ENCODE data around the gene SNX24.
"Not testable (repeated sequence)": the region's sequence is repeated elsewhere in the genome, so short reads cannot be mapped to it uniquely, and the experiment has no call there.

SNX24 gene, protein sequence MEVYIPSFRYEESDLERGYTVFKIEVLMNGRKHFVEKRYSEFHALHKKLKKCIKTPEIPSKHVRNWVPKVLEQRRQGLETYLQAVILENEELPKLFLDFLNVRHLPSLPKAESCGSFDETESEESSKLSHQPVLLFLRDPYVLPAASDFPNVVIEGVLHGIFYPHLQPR

DNA sequence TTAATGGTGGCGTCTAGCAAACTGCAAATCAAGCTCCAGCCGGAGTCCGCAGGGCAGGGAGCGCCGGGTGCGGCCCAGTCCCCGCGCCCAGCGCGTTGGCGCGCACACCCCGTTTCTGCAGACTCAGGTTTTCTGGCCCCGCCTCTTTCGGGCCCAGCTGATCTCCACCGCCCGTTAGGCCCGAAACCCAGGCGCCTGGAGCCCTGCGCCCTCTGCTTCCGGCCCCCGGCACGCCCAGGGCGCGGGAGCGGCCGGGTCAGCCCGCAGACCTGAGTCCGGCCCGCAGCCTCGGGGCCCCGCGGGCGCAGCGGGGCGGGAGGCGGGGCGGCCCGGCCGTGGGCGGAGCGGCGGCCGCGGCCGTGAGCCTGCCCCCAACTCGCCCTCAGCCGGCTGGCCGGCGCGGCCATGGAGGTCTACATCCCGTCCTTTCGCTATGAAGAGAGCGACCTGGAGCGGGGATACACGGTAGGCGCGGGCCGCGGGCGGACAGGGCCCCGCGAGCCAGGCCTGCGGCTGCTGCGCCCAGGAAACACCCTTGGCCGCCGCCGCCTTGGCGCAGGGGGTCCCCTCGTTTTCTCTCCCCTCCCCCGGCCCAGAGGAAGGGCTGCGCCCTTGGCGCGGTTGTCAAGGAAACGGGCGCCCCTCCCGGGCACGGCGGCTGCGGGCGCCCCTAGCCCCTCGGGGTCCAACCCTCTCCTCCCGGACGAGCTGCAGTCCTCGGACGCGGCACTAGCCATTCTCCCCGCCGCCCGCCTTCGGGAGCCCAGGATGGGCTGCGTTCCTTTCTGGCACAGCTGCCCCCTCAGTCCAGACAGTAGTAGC lies at the start of gene SNX24:
TSS of gene SNX24 (plus strand) at position 385 of the 822 bp plus-strand sequence. CDS start at position 406, 21 bp downstream.
- peak in 49 of 51 donors; percentile 25 to 88 (median 70) for DNase-seq

DNA sequence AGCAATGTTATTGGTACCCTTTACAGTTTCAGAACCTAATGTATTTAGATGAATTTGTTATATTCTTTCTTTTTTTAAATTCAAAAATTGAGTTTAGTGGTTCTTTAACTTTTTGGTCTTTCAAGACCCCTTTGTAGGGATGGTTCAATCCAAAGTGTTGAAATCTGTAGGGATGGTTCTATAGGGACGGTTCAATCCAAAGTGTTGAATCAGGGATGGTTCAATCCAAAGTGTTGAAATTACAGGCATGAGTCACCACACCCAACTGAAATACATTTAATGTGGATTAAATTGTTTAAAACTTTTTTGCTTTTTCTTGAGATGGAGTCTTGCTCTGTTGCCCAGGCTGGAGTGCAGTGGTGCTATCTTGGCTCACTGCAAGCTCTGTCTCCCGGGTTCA lies 39.9 kb upstream of the SNX24 start:
- DNase-seq: no peak

DNA sequence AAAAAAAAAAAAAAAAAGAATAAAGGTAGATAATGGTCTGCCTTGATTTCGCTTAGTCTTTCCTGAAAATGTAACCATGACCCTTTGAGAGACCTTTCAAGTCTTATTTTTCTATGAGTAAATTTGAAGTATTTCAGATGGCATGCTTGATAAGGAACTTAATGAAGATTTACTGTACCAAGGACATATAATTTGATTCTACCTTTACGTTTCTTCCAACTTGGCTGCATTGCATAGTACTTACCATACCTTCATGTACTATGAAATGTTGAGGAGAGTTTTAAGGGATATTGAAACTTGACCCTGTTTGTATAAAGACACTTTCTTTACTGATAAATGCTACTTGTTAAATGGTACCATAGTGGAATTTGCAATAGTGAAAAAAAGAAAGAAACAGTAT lies 35.0 kb upstream of the SNX24 start:
- DNase-seq: no peak

DNA sequence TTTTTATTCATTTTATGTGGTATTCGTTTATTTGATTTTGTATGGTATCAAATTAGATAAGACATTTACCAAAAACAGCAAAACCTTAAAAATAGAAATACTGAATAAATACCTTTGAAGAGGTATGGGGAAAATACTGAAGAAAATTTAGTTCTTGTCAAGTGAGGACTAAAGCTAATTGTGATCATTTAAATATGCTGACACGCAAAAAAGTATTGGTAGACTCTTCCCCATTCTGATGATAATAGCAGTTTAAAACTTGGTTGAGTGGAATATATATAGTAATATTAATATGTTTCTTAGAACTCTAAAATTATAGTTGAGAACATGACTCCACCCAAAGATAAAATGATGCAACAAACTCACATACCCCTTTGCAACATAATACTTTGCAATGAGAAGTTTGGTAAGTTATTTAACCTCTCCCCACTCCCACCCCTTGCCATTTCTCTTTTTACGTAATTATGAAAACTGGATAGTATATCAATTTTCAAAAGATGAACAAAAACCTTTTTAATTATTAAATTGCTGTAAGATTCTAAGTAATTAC lies 30.1 kb upstream of the SNX24 start:
- DNase-seq: no peak

DNA sequence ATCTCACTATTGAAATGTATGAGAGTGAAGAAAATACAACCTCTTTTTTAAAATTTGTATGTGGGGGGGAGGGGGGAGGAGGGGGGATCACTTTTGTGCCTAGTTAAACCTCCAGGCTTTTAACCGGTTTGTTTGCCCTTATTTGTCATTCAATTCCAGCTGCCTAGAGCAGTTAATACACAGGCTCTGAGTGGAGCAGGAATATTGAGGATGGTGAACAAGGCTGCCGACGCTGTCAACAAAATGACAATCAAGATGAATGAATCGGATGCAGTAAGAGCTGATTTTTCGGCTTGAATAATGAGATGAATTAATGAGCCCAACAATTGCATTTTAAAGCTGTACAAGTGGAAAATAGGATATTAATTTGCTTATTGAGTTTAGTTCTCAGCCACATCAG lies 28.7 kb upstream of the SNX24 start:
- DNase-seq: no peak

DNA sequence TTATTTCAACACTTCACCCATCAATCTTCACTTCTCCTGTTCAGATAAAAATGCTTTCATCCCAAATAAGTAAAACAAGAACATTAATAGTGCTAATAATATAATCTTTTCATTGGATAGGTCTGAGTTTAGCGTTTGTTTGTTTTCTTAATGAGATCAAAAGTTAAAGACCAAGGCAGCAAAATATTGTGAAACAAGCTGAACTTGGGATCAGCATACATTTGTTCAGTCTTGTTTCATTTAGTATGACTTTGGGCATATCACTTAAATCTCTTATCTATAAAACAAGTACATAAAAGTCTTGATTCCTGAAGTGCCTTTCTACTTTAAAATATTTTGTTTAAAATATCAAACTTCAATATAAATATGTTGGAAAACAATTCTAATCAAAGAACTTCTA lies 13.4 kb upstream of the SNX24 start:
- DNase-seq: no peak

DNA sequence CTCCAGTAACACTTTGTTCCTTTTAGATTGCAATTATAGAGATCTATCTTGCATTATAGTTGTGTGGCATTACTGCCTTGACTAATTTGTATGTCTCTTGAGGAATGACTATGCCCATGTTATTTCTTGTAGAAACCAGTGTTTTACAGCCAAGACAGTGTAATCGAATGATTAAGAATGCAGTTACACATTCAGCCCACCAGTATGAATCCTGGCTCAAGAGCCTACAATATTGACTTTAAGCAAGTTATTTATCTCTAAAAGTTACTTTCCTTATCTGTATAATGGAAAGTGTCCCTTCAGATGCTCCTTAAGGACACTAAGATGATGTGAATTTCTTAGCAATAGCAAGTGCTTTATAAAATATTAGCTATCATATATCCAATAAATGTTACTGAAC lies 9.7 kb upstream of the SNX24 start:
- DNase-seq: no peak

DNA sequence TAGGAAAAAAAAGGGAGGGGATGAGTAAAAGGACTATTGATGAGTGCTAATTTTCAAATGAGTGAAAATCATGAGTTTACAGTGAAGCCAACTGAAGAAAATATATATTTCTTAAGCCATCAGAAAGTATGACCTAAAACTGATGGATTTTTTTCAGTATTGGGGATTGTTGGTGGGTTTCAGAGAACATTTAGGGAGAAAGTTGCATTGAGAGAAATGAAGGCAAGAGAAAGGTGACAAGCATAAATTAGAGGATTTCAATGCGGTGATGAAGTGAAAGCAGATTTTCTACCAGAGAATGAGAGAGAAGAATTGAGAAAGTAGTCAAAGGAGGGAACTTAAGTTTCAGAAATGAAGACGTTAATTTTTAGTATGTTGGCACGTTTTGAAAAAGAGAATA lies 8.5 kb upstream of the SNX24 start:
- no peak for DNase-seq

DNA sequence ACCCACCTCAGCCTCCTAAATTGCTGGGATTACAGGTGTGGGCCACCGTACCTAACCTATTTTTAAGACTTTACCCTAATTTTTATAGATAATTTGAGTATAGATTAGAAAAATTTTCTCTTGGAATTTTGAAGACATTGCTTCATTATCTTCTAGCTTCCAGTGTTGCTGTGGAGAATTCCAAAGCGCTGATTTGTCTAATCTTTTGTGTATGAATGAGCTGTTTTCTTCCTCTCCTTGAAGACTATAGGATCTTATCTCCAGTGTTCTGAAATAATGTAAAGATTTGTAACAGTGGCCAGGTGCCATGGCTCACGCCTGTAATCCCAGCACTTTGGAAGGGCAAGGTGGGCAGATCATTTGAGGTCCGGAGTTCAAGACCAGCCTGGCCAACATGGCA lies 5.7 kb upstream of the SNX24 start:
- DNase-seq: no peak

DNA sequence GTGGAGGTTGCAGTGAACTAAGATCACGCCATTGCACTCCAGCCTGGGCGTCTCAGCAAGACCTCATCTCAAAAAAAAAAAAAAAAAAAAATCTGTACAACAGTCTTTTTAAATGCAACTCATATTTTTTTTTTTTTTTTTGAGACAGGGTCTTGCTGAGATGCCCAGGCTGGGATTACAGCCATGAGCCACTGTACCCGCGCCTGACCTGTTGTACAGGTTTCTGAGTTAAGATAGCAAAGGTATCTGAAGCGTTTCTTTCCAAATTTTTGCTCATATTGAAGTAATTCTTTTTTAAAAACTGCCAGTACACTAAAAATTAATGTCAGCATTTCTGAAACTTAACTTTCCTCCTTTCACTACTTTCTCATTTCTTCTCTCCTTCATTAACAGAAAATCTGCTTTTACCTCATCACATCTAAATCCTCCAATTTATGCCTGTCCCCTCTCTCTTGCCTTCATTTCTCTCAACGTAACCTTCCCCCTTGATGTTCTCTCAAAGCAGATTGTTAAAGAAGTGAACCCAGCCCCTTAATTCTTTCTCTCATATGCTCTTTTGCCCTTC lies 3.3 kb upstream of the SNX24 start:
- no peak for DNase-seq

DNA sequence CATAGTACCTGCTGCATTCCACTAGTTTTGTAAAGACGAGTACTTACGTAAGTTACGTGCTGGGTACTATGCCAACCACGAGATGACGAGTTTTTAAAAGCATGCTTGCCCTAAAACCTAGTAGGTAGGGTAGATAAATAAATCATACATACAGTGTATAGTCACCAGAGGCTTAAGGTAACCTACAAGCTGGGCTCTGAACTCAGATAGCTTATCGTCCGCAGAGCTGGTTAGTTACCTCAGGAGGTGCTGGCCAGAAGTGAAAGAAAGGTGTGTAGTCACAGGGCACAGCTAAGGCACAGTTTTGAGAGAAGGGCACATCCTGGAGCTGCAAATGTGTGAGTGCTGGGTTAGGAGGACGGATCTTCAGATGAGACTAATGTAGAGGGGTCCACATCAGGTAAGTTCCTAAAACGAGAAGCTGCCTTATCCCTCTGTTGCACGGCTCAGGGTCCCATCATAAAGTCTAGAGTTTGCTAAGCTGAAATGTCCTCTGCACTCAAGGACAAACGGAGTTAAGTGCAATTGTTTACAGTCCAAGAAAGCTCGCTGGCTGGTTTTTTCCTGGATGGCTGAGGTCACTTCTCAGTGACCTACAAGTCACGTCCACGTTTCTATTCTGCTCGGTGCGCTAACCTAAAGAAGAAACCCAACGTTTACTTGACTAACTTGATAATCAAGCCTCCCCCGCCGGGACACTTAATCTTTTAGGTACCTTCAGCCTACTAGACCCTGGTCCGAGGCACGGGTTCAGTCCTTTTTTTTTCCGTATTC lies 1.1 kb upstream of the SNX24 start:
- peak in 1 of 51 donors; percentile 23 for DNase-seq

DNA sequence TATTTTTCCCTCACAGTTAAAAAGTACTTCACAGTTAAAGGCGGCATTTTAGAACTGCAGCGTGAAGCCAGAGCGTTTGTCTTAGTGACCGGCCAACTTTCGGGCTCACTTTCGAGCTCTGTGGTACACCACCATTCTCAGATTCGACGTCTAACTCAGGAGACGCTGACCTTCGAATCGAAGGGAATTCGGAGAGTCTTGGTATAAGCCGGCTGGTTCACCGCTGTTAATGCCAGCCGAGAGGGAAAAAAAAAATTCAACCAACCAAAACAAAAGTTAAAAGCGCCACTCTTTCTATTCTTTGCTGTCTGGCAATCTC lies 544 bp upstream of the SNX24 start:
- peak in 1 of 51 donors; percentile 51 for DNase-seq

DNA sequence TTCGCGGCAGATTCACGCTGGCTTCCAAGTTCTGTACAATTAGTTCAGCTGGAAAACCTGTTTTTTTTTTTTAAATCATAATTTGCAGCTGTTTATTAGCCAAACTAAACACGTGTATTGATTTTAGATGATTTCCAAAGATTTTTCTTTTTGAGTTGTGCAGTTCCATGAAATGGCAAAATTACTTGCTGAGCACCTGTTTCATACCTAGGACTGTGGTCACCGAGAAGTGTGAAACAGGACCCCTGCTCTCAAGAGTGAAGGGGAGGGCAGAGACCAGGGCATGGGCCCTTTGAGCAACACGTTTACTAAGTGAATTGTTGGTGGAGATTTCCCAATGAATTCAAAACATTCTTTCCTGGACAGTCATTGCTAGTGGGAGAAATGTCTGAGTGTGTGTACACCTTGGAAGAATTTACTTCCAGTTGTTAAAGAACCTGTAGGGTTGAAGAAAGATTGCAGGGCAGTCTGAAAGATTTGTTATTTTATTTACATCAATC lies 688 bp downstream of the SNX24 start:
- DNase-seq: peak in 1 of 51 donors; percentile 10

DNA sequence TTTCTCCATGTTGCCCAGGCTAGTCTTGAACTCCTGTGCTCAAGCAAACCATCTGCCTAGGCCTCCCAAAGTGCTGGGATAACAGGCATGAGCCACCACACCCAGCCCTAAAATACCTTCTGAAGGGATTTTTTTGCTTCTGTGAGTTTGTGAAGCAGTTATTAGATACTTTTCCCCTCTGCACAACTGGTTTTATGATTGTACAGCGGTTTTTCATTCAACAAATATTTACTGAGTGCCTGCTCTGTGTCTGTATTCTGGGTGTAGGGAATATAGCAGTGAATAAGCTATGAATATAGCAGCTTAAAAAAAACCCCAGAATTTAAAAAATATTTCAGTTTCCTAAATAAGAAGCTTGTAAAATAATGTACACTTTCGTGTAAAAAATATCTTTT lies 2.3 kb downstream of the SNX24 start:
- no peak for DNase-seq

DNA sequence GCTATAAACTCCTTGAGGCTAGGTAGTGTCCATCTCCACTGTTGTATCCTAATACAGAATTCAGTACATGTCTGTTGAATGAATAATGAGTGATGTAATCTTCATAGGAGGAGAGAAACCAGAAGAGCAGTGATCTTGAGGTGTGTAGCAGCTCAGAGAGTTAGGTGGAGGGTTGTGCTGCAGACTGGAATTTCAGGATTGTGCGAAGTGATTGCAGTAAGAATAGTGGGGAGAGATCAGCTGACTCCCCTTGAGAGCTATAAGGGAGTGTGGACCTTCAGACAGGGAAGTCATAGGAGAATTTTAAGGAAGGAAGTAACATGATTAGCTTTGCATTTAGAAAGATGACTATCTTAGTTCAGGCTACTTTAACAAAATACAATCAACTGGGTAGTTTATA lies 4.4 kb downstream of the SNX24 start:
- no peak for DNase-seq

DNA sequence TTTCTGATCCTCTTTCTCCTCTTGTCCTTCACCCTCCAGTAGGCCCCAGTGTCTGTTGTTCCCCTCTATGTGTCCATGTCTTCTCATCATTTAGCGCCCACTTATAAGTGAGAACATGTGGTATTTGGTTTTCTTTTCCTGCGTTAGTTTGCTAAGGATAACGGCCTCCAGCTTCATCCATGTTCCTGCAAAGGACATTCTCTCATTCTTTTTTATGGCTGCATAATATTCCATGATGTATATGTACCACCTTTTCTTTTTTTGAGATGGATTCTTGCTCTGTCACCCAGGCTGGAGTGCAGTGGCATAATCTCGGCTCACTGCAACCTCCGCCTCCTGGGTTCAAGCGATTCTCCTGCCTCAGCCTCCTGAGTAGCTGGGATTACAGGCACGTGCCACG lies 12.1 kb downstream of the SNX24 start:
- not testable (repeated sequence) for DNase-seq

DNA sequence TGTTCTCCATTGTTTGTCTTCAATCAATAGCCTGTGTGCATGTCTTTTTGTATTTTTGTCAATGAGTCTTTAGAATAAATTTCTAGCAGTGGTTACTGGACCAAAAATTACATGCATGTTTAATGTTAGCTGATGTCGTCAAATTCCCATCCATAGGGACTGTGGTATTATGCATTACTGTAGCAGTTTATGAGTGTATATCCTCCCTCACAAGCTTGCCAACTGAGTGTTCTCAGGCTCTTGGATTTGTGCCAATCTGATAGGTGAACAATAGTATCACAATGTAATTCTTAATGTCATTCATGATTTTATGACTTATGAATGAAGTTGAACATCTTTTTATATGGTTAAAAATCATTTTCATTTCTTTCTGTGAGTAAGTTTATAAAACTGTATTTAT lies 13.0 kb downstream of the SNX24 start:
- no peak for DNase-seq

DNA sequence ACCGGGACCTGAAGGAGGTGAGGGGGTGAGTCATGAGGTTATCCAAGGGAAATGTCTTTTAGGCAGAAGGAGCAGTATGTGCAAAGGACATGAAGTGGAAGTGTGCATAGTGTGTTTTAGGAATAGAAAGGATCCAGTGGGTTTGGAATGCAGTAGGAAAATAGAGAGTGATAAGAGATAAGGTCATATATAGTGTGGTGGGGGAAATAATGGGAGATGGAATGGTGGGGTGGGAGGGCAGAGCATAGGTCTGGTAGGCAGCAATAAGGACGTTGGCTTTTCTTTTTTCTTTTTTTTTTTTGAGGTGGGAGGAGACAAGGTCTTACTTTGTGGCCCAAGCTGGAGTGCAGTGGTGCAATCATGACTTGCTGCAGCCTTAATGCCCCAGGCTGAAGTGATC lies 17.8 kb downstream of the SNX24 start:
- no peak for DNase-seq

DNA sequence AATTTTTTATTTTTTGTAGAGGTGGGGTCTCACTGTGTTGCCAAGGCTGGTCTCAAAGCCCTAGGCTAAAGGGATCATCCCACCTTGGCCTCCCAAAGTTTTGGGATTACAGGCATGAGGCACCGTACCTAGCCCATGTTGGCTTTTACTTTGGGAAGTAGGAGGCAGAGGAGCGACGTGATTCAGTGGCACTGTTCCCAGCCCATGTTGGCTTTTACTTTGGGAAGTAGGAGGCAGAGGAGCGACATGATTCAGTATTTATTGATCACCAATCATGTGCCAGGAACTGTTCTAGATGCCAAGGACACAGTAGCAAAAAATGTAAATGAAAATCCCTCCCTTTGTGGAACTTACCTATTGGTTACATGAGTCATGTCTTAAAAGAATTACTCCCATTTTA lies 18.3 kb downstream of the SNX24 start:
- no peak for DNase-seq

DNA sequence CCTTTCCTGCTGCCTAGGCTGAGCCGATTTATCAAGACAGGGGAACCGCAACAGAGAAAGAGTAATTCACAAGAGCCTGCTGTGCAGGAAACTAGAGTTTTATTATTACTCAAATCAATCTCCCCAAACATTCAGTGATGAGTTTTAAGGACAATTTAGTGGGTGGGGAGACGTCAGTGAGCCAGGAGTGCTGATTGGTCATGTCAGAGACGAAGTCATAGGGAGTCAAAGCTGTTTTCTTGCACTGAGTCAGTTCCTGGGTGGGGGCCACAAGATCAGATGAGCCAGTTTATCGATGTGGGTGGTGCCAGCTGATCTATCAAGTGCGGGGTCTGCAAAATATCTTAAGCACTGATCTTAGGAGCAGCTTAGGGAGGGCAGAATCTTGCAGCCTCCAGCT lies 19.0 kb downstream of the SNX24 start:
- no peak for DNase-seq

DNA sequence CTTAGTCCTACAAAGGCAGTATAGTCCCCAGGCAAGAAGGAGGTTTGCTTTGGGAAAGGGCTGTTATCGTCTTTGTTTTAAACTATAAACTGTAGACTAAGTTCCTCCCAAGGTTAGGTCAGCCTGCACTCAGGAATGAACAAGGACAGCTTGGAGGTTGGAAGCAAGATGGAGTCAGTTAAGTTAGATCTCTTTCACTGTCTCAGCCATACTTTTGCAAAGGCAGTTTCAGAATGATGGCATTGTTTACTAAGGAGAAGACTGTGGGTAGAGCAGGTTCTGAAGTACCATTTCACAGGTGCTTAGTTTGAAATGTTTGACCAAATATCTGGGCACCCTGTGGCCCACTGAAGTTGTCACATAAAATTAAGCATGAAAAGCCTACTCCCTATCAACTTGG lies 19.4 kb downstream of the SNX24 start:
- no peak for DNase-seq

Measured in hypothalamus (tissue), 51 donors.